GM19025 (cell line): ENCODE measurements around the gene CHTF18.
"Not testable (repeated sequence)": the region's sequence is repeated elsewhere in the genome, so short reads cannot be mapped to it uniquely, and the experiment has no call there.

Source experiments
- ATAC-seq: cut with Tn5 transposase; IDR thresholded peaks from one replicate; pipeline ENCODE4 v1.9.1; 2021; ENCODE audit warnings: mild to moderate bottlenecking, low read depth, moderate library complexity; ENCODE audit not compliant: unreplicated experiment

CHTF18 gene

DNA sequence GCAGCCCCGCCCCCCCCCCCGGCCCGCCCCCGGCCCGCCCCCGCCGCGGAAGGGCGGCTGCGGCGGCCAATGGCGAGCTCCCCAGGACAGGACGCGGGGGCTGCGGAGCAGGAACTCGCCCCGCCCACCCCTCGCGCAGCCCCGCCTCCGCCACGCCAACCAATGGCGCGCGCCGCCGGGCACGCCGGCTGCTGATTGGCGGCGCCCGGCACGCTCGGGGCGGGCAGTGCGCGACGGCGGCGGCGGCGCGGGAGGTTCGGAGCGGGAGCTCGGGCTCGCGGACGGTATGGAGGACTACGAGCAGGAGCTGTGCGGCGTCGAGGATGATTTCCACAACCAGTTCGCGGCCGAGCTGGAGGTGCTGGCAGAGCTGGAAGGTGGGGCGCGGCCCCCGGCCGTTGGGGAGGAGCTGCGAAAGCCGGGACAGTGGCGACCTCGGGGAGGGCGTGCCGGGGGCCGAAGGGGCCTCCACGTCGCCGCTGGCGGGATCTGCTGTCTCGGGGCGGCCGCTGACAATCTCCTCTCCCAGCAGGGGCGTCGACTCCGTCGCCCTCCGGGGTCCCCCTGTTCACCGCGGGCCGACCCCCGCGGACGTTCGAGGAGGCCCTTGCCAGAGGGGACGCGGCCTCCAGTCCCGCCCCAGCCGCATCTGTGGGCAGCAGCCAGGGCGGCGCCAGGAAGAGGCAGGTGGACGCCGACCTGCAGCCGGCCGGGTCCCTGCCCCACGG is at the start of gene CHTF18:
Gene CHTF18 (plus strand): TSS at position 222 of the 728 bp plus-strand sequence. CDS start 65 bp downstream, at position 287.
- ATAC-seq: peak; percentile 78

DNA sequence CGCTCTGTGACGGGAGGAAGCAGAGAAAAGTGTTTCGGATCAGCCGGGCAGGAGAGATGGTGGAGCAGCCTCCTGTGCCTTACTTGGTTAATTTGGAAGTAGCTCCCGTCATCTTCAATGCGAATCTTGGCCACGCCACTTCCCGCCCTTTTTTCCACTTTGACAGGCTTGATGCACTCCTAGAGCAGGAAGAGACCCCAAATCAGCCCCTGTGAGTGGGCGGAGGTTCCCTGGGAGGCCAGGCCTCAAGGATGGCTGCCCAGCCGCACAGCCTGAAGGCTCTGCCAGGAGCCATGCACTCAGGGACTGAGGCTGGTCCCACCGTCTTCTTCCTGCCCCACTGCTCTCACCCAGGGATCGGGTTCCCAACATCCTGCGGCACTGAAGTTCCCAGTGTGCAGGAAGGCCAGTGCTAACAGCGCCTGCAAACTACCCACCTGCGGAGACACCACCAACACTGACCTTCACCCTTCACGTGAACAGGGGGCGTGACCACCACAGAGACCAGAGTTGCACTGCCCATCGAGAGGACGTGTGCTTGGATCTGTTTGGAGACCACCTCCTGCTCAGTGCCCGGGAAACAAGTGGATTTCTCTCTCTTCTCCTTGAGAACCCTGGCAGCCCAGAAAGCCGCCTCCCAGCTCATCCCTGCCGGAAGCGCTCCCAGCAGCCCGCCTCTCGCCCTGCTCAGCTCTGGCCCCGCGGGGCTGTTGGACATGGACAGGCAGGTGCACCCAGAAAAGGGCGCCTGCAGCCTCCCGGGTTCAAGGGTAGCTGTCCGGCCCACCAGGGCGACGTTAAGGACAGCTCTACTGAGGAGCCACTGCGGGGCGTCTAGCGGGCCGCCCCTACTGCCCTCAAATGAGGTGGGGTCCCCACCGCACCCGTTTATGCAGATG is 48.6 kb upstream of the CHTF18 start:
- no peak for ATAC-seq

DNA sequence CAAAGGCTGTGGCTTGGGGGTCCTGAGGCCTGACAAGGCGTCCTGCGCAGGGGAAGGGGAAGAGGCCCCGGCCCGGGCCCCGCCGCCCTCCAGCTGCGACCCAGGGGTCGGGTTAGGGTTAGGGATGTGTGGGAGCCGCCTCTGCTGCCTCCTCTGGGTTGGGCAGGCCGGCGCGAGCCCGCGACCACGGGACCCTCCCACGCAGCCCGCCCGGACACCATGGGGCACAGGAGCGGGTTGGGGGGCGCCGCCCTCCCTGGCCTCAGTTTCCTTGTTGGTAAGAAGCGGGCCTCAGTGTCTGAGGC is 48.0 kb upstream of the CHTF18 start:
- peak; percentile 10 for ATAC-seq

DNA sequence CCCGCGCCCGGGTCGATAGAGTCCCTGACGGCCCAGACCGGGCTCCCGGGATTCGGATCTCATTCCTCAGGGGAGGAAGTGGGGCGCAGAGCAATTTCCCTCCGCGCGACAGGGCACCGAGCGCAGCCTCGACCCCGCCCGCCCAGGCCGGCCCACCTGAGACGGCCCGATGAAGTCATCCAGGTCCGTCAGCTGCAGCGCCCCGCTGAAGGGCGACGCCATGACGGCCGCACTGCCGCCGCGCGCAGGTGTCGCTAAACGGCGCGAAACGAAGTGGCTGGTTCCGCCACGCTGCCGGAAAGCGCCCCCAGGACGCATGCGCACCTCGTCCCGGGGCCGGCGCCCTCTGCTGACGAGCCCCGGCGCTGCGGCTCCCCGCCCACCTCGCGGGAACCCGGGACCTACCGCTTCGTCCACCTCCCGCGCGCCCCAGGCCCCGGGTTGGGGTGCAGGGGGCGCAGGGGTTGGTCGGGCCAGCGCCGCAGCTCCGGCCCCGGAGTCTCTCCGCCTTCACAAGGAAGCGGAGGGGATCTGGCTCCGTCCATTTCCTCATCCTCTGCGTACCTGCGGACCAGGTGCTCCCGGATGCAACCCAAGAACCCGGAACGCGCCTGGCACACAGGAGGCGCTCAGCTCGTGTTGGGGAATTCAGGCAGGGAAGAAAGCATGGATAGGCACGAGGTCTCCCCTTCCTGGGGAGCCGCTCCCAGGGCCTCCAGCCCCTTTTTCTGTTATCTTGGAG is 47.5 kb upstream of the CHTF18 start, which contains the start of gene CIAO3:
Gene CIAO3 (minus strand): TSS at position 234 of the 742 bp plus-strand sequence. CDS start 12 bp downstream, at position 222.
- peak; percentile 63 for ATAC-seq

DNA sequence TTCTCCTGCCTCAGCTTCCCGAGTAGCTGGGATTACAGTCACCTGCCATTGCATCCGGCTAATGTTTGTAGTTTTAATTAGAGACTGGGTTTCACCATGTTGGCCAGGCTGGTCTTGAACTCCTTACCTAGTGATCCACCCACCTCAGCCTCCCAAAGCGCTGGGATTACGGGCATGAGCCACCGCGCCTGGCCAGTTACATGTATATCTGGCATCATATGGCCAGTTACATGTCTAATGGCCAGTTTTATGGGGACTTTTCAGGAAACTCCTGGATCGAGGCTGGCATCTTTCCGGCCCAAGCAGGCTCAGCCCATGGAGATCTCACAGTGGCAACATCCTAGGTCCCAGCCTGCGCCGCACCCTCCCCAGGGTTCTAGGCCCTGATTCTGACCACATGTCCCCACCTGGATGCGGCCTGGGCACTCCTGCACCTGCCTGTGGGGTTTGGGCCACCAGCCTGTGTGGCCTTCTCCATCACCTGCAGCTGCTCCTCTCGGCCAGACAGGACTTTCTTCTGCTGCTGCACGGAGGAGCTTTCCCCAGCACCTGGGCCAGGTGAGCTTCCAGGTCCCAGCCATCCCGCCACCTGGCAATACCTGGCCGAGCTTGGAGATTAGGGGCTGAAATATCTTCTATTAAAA is 46.3 kb upstream of the CHTF18 start:
- ATAC-seq: no peak

DNA sequence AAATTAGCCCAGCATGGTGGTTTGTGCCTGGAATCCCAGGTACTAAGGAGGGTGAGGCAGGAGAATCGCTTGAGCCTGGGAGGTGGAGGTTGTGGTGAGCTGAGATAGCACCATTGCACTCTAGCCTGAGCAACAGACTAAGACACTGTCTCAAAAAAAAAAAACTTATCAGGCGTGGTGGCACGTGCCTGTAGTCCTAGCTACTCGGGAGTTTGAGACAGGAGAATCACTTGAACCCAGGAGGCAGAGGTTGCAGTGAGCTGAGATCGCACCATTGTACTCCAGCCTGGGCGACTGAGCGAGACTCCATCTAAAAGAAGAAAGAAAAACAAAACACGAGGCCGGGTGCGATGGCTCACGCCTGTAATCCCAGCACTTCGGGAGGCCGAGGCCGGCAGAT is 45.5 kb upstream of the CHTF18 start:
- ATAC-seq: not testable (repeated sequence)

DNA sequence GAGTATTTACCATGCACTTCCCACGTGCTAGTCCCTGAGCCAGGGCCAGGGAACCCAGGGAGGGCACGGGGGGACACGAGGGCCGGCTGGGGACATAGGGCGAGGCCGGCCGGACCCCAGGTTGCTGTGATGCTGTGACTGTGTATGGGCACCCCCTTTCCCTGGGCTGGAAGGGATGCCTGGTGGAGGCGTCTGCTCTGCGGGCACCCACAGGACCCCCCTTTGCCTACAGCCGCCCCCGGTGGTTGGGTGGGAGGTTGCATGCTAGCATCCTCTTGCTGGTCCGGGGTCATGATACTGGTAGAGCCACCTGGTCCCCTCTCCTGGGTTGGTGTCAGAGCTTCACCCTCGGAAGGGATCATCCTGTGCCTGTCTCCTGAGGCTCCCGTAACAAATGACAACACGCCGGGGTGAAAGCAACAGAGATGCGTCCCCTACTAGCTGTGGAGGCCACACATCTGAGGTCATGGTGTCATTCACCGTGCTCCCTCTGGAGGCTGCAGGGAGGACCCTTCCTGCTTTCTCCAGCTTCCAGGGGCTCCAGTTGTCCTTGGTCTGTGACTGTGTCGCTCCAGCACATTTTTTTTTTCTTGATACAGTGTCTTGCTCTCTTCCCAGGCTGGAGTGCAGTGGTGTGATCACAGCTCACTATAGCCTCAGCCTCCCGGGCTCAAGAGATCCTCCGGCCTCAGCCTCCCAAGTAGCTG is 44.5 kb upstream of the CHTF18 start:
- ATAC-seq: no peak

DNA sequence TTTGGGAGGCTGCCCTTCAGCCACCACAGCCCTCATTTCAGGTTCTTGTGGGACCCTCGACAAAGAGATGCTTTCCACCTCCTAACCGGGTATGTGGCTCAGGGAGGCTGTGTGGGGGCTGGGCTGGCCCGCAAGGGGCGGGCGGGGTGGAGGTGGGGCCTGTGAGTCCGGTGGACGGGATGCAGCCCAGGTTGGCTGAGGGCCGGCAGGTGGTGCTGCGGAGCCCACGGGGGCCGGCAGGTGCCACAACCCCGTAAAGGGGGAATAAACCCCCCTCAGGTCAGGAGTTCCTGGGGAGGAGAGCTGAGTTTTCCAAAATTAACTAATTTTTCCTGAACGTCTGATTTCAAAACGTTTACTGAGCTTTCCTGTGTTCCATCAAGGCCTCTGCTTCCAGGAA is 42.7 kb upstream of the CHTF18 start:
- no peak for ATAC-seq

DNA sequence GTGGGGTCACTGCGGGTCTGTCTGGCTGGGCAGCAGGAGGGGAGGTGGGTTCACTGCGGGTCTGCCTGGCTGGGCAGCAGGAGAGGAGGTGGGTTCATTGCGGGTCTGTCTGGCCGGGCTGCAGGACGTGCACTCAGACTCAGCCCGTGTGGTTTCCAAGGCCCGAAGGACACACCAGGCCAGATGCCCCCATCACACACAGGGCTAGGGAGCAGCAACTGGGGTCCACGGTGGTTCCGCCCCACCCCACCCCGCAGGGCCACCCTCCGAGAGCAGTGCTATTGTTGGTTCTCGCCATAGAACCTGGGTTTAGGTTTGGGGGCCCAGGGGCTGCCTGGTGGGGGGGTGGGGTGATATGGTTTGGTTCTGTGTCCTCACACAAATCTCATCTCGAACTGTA is 41.8 kb upstream of the CHTF18 start:
- no peak for ATAC-seq

DNA sequence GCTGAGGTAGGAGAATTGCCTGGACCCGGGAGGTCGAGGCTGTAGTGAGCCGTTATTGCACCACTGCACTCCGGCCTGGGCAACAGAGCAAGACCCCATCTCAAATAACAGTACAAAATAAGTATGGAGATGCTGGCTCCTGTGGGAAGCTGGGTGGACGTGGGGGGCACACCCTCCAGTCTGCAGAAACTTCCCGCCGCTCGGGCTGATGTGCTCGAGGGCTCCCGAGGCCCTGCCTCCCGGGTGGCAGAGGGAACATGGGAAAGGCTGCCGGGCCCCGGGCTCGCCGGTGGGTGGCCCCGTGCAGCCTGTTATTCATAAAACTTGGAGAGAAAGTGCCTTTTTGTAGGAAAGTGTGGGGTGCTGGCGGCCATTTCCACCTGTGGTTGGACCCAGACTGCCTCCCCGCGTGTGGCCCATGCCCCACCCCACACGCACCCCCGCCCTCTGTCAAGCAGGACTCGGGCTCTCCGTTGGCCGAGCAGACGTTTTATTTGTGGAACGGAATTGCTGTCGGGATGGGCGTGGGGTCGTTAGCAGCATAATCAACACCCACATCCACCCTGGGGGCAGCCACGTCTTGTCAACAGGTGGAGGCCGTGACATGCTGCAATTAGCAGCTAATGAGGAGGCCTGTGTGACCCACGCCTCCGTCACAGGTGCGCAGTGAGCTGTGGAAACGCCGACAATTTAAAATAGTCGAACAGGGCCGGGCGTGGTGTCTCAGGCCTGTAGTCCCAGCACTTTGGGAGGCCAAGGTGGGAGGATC is 40.3 kb upstream of the CHTF18 start:
- ATAC-seq: no peak

DNA sequence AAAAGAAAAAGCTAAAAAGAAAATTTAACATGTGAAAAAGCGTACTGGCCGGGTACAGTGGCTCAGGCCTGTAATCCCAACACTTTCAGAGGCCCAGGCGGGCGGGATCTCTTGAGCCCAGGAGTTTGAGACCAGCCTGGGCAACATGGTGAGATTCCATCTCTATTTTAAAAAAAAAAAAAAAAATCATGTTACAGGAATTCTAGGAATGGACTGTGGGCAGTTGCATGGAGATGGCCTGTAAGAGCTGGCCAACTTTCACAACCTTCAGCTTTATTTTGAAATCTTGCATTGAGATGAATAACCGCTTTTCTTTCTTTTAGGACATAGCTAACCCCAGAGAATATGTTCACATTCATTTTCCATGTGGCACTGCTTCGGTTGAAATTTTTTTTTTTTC is 39.4 kb upstream of the CHTF18 start:
- no peak for ATAC-seq

DNA sequence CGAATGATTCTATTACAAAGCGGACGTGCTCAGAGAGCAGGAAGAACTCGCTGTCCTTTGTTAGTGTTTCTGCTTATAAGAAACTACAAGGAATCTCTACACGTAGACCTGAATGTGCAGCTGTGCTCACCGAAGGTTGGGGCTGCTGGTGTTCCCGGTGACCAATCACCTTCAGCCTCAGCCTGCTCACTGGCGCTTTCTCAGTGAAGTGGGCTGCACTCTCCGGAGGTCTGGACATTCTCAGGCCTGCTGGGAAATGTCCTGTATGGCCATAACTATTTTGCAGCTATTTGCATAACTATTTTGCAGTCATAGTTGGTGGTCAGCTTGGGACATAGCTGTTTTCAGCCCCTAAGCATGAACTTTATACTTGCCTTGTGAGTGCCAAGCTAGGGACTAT is 37.9 kb upstream of the CHTF18 start:
- no peak for ATAC-seq

DNA sequence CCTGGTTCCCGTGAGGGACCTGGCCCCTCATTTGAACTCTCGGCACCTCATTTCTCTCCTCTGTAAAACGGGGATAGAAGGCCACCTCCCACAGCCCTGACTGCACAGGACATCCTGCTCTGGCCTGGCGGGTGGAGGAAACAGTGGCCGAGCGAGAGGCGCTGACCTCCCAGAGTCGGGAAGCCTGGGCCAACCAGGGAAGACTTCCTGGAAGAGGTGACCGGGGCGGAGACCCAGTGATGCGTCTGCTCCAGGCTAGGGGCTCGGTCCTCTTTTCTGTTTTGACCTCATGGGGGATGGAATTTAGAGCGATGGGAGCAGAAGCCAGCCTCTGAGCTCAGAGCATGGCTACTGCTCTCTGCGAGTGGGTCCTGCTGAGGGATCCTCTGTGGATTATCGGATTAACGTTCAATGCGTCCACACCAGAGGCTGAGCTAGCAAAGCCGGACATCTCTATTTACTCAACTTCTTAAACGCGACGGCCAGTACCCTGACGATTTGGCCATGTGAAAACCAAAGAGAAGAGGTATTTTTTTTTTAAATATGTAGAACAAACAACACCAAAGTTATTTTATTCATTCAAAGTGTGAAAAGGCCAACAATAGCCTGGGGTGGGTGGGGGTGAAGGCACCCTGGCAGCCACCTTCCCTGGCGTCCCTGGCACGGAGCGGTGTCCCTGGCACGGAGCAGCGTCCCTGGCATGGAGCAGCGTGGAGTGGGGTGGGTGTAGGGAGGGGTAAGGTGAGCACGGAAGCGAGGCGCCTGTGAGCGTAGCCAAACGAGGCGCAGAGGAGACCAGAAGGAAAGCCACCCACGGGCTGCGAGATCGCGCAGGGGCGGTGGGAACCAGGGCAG is 37.0 kb upstream of the CHTF18 start:
- ATAC-seq: no peak

DNA sequence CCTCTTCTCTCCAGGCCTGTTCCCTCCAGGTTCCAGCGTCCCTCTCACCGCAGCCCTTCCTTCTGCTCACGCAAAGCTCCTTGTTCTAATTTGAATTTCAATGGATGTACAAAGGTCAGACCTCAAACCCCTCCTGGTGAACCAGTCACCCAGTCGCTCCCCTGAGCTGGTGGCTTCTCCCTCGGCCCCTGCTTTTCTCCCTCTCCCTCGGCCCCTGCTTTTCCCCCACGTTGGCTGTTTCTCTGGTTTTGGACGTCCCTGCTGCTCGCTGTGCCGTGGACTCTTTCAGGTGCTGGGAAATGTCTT is 36.5 kb upstream of the CHTF18 start:
- no peak for ATAC-seq

DNA sequence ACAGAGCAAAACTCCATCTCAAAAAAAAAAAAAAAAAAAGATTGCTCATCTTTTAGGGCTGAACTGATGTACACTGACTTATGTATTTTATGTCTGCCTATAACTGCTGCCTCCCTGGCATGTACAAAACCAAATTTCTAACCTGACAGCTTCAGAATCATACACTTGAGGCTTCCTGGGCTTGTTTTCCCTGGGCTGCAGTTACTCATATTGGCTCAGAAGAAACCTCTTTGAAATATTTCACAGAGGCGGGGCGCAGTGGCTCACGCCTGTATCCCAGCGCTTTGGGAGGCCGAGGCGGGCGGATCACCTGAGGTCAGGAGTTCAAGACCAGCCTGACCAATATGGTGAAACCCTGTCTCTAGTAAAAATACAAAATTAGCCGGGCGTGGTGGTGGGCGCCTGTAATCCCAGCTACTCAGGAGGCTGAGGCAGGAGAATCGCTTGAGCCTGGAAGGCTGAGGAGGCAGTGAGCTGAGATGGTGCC is 34.3 kb upstream of the CHTF18 start:
- ATAC-seq: not testable (repeated sequence)

DNA sequence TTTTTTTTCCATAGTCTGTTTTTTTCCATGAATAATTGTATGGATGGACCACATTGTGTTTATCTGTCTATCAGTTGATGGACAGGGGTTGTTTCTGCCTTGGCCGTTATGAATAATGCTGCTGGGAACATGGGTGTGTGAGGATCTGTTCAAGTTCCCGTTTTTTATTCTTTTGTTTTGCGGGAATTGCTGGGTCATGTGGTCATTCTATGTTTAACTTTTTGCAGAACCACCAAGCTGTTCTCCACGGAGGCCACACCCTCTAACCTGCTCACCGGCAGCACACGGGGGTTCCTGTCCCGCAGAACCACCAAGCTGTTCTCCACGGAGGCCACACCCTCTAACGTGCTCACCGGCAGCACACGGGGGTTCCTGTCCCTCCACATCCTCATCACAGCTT is 33.8 kb upstream of the CHTF18 start:
- no peak for ATAC-seq

DNA sequence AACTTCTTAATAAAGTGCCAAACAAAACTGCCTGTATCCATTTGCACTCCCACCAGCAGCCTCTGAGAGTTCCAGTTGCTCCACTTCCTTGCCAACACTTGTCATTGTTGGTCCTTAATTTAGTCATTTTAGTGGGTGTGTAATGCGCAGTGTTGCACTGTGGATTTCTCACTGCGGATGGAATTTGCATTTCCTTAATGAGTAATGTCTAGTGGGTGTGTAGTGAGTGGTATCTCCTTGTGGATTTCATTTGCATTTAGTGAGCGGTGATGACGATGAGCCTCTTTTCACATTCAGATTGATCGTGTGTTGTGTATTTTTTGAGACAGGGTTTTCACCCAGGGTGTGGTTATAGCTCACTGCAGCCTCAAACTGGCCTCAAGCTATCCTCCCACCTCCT is 32.0 kb upstream of the CHTF18 start:
- no peak for ATAC-seq

DNA sequence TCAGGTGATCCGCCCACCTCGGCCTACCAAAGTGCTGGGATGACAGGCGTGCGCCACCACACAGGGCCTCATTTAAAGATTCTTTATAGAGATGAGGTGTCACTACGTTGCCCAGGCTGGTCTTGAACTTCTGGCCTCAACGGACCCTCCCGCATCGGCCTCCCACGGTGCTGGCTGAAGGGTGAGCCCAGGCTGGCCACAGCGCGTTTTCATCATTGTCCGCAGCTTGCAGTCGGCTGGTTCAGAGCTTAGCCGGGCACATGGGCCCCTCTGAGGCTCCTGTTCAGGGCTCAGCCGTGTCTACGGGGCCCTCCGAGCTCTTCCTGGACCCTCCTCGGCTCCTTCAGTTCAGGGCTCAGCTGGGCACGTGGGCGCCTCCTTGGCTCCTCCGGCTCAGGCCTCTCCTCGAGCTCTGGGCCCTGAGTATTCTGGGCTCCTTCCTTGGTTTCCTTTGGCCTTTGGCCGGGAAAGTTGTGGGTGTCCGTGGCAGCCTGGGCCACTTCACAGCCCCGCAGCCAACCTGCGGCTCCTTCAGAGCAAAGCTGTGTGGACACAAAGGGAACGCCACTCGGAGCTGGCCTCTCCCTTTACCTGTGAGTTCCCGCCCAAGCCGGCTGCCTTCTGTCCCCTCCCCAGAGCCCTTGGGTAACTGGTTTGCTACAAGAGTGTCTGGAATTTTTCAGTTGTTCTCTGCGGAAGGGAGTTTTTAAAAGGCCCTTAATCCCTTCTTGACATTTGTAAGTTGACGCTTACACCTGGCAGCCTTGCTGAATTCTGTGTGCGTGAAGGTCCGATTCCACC is 29.1 kb upstream of the CHTF18 start:
- ATAC-seq: no peak
